IPS-18c (cell line): Measurements from ENCODE around the gene CLDN5.
A peak's percentile ranks its signal among the peaks of the same experiment; 100 is the strongest.

Experiments
- H3K4me3 ChIP-seq: 2 replicates; pipeline ENCODE4 v1.7.0; 2013; ENCODE audit warnings: low read depth, mild to moderate bottlenecking, low read length, moderate library complexity; ENCODE audit not compliant: insufficient read depth
- H3K9me3 ChIP-seq: one replicate; pipeline ENCODE4 v1.6.1; 2013; ENCODE audit warnings: mild to moderate bottlenecking, low read length, moderate library complexity; ENCODE audit not compliant: control insufficient read depth, insufficient read depth

The CLDN5 gene

DNA sequence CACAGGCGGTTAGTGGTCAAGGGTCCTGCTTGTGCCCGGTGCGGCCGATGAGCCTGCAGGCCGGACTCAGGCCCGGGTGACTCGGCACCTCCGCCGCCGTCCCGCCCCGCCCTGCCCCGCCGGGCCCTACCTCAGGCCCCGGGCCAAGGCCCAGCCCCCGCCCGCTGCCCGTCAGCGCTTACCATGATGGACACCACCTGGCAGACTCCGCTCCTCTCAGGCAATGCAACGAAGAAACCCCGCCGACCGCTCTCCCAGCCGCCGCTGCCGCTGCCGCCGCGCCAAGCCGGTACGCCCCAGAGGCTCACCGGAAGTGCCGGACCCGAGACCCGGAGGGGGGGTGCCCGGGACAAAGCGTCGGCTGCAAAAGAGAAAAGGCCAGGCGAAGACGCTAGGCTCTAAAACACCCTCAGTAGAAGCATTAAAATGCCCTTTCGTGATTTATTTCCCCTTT lies 45.3 kb downstream of the CLDN5 start, which contains the start of gene UFD1:
TSS of gene UFD1 (minus strand) at position 293 of the 454 bp plus-strand sequence. CDS start at position 185, 108 bp downstream.
- peak within 1 kb of the TSS; percentile 88 for H3K4me3 ChIP-seq
- no peaks in the 10 kb centered on the region for H3K9me3 ChIP-seq

DNA sequence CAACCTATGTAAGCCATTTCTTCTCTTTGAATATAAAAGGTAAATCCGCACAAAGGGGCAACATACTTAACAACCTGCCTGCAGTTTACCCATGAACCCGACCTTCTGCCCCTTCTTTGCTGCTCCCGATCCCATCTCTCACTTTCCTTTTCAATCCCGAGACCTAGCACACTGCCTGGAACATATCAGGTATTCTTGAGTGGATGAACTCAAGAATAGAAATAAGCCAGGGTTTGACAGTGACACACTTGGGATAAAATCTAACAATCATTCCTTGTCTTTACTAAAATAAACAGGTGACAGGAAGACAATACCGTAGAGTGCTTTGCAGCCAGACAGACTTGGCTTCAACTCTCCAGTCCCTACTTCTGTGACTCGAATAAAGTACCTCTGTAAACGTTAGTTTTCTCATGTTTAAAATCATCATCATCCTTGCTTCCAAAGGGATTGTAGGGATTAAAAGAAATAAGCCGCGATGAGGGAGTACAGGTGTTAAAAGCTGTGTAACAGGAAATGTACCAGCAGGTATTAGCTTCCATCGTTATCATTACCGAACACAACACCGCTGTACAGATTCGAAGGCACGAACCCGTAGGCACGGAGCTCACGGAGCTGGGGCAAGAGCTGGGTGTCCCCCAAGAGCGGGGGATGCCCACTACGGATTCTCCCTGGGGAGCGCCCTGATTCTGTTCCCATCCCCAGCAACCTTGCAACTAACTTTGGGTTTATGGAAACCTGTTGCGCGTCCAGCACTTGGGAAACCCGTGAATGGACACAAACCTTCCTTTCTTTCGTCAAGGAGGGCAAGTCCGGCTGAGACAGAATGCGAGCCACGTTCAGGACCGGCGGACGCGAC lies 45.9 kb downstream of the CLDN5 start:
- H3K4me3 ChIP-seq: peak overlapping the region; percentile 88
- H3K9me3 ChIP-seq: no peaks in the 10 kb centered on the region

DNA sequence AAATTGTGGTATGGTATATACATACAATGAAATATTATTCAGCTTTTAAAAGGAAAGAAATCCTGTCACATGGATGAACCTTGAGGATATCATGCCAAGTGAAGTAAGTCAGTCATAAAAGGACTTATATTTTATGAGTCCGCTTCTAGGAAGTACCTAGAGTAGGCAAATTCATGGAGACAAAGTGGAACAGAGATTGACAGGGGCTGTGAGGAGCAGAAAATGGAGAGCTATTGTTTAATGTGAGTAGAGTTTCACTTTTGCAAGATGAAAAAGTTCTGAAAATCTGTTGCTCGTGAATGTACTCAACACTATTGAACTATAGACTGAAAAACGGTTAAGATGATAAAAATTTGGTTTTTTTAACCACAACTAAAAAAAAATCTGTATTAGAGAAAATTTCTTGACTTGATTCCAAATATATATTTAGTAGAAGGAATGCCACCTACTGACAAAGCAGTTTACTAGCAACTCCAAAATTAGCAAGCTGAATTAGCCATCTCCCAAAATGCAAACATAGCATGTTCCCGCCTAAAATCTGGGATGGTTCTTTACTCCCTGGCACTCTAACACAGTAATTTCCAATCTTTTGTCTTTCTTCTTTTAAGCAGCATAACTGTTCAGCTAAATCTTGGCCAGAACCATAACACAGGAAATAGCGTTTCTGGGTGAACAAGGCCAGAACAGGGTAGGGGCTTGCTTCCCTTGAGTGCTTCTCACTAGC lies 46.7 kb downstream of the CLDN5 start:
- Histone ChIP-seq H3K9me3 (no peaks in the 10 kb centered on the region), H3K4me3 (peak overlapping the region; percentile 88)

DNA sequence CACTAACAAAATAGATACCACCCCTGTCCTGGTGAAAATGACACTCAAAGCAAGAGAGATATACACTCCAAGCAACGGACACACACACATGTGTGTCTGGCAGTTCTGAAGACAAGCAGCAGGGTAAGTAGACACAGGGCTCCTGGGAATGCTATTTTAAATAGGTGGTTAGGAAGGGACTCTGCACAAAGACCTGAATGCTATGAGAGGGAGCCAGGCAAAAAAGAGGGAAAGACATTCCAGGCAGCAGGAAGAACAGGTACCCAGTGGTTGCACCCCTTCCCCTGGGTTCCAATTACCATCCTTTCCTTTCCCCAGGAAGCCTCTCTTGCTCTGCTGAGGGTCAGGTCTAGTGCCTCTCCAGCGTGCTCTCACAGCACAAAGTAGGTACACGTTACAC lies 48.2 kb downstream of the CLDN5 start:
- no peaks in the 10 kb centered on the region for H3K9me3 ChIP-seq
- no peak overlapping the region for H3K4me3 ChIP-seq

DNA sequence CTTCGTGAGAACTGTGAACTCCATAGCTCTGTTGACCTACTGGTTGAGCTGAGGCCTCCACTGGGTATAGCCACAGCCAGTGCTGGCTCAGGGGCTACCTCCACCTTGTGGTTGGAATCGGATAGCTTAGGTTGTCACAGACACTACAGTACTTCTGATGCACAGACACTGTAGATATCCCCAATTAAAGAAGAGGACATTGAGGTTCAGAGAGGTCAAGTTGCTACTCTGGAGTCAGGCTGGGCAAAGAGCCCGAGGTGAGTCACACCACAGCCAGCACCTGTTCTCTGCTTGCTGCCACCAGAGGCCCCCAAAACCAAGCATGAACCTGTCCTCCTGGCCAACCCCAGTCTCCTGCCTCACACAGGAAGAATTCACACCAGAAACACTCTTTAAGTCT lies 50.6 kb downstream of the CLDN5 start:
- Histone ChIP-seq H3K9me3 (peaks cover 2% of the 10 kb centered on the region), H3K4me3 (no peak overlapping the region)
